Cardiac muscle cell (in vitro differentiated cells and primary cell): ENCODE data around the gene JAK3. TPM values are rescaled to one million over a fixed set of nuclear protein-coding genes. Genes with fewer than 3 reads are reported as not detected.
A peak's percentile ranks its signal among the peaks of the same experiment; 100 is the strongest.

Source experiments
- DNase-seq, 2 donors: peaks; one replicate each; pipeline versions ENCODE4 v3.0.0 to v3.0.0-alpha.2; 2010 to 2017; ENCODE audit warnings: low read depth in 1 of 2, low spot score in 1 of 2
- H3K27ac ChIP-seq: fragments of 200-600 bp; sonication (generic); 2 replicates; pipeline ENCODE4 v1.5.1; 2016
- H3K27me3 ChIP-seq: fragments of 200-600 bp; sonication (generic); 2 replicates; pipeline ENCODE4 v1.6.0; 2016; ENCODE audit warnings: control low read depth
- H3K36me3 ChIP-seq: fragments of 200-600 bp; sonication (generic); 2 replicates; pipeline ENCODE4 v1.5.1; 2016; ENCODE audit warnings: control low read depth
- H3K4me1 ChIP-seq: fragments of 200-600 bp; sonication (generic); 2 replicates; pipeline ENCODE4 v1.8.1; 2017; ENCODE audit warnings: low read depth, mild to moderate bottlenecking, mixed run types
- H3K4me3 ChIP-seq: fragments of 200-600 bp; sonication (generic); 2 replicates; pipeline ENCODE4 v1.5.1; 2016; ENCODE audit warnings: mild to moderate bottlenecking
- H3K9me3 ChIP-seq: fragments of 200-600 bp; sonication (generic); 2 replicates; pipeline ENCODE4 v1.5.1; 2017; ENCODE audit warnings: low read depth, mild to moderate bottlenecking, control low read depth
- CTCF ChIP-seq: IDR thresholded peaks from 2 replicates; pipeline ENCODE4 v1.5.1; 2012; ENCODE audit warnings: low read depth, mild to moderate bottlenecking, low read length
- polyA plus RNA-seq: library from polyadenylated mRNA; unstranded; fragments of >200 nt; fragmentation: Nextera tagmentation; extraction: Ambion mirVana; gene quantifications from 2 replicates; pipeline ENCODE4 v1.2.1, GENCODE V29; 2016
- total RNA-seq: library from RNA; depleted of rRNA; stranded (reverse); fragments of >200 nt; gene quantifications from 2 replicates; pipeline ENCODE4 v1.2.3, GENCODE V29; 2016

Gene JAK3
- total and polyA plus RNA-seq, 2 experiments from 2014 or later, result 1.5 to 14.5 TPM

GRCh38 chr19:17868669-17869068, 20.9 kb upstream of the JAK3 start:
- Histone ChIP-seq H3K4me3 (no peak overlapping the region), H3K4me1 (no peaks in the 10 kb centered on the region), H3K9me3 (no peaks in the 10 kb centered on the region), H3K36me3 (peaks cover 3% of the 10 kb centered on the region), H3K27ac (no peak overlapping the region), H3K27me3 (peaks cover 31% of the 10 kb centered on the region)
- no peak for DNase-seq
- TF ChIP-seq CTCF, result no peak

GRCh38 chr19:17866964-17867486, 19.2 kb upstream of the JAK3 start:
- Histone ChIP-seq H3K27ac (no peak overlapping the region), H3K27me3 (peaks cover 20% of the 10 kb centered on the region), H3K4me1 (no peaks in the 10 kb centered on the region), H3K9me3 (no peaks in the 10 kb centered on the region), H3K4me3 (no peak overlapping the region), H3K36me3 (peaks cover 20% of the 10 kb centered on the region)
- DNase-seq, result no peak
- no peak for TF ChIP-seq CTCF

- Histone ChIP-seq H3K36me3 (peaks cover 25% of the 10 kb centered on the region), H3K4me1 (peaks cover 1% of the 10 kb centered on the region), H3K27ac (no peak overlapping the region), H3K4me3 (no peak overlapping the region), H3K9me3 (no peaks in the 10 kb centered on the region), H3K27me3 (peaks cover 14% of the 10 kb centered on the region)
- no peak for TF ChIP-seq CTCF
- no peak for DNase-seq
Observed at GRCh38 chr19:17866312-17866963, 18.7 kb upstream of the JAK3 start.

GRCh38 chr19:17865364-17866311, 17.9 kb upstream of the JAK3 start:
- peaks cover 26% of the 10 kb centered on the region for H3K36me3 ChIP-seq
- H3K4me1 ChIP-seq, result peaks cover 6% of the 10 kb centered on the region
- H3K4me3 ChIP-seq, result no peak overlapping the region
- no peak overlapping the region for H3K27ac ChIP-seq
- no peak for DNase-seq
- H3K27me3 ChIP-seq, result peaks cover 14% of the 10 kb centered on the region
- no peak for TF ChIP-seq CTCF
- no peaks in the 10 kb centered on the region for H3K9me3 ChIP-seq

- Histone ChIP-seq H3K27ac (peak overlapping the region; percentile 17), H3K27me3 (no peaks in the 10 kb centered on the region), H3K4me3 (no peak overlapping the region), H3K9me3 (no peaks in the 10 kb centered on the region), H3K4me1 (peaks cover 6% of the 10 kb centered on the region), H3K36me3 (peaks cover 26% of the 10 kb centered on the region)
- no peak for DNase-seq
- TF ChIP-seq CTCF, result no peak
Observed at GRCh38 chr19:17863520-17864182, 15.9 kb upstream of the JAK3 start.
